SK-N-SH treated with all-trans-retinoic acid at 6 μM for 48 hours (cell line): ENCODE measurements around the gene KPTN.

Experiments
- CSDC2 ChIP-seq: fragments of 250-450 bp; sonication (Bioruptor Pico); IDR thresholded peaks from 2 replicates; pipeline ENCODE4 v1.5.0; 2020; ENCODE audit warnings: mild to moderate bottlenecking, moderate library complexity
- CSRNP3 ChIP-seq: fragments of 250-450 bp; sonication (Bioruptor Pico); IDR thresholded peaks from 2 replicates; pipeline ENCODE4 v1.5.1; 2021; ENCODE audit warnings: mild to moderate bottlenecking, moderate library complexity
- TCF4 ChIP-seq: fragments of 250-450 bp; sonication (Bioruptor Pico); IDR thresholded peaks from 2 replicates; pipeline ENCODE4 v1.8.0; 2021; ENCODE audit warnings: mild to moderate bottlenecking, moderate library complexity, borderline replicate concordance
- TF ChIP-seq, protein P1 (sequence below): fragments of 250-450 bp; sonication (Bioruptor Pico); IDR thresholded peaks from 2 replicates; pipeline ENCODE4 v1.8.0; 2020; ENCODE audit warnings: mild to moderate bottlenecking, moderate library complexity, borderline replicate concordance

- no peak for TF ChIP-seq CSRNP3 (CRISPR knock-in tag)
- no peak for TF ChIP-seq CSDC2 (CRISPR knock-in tag)
- no peak for TF ChIP-seq TCF4 (CRISPR knock-in tag)
- TF ChIP-seq, protein P1, sequence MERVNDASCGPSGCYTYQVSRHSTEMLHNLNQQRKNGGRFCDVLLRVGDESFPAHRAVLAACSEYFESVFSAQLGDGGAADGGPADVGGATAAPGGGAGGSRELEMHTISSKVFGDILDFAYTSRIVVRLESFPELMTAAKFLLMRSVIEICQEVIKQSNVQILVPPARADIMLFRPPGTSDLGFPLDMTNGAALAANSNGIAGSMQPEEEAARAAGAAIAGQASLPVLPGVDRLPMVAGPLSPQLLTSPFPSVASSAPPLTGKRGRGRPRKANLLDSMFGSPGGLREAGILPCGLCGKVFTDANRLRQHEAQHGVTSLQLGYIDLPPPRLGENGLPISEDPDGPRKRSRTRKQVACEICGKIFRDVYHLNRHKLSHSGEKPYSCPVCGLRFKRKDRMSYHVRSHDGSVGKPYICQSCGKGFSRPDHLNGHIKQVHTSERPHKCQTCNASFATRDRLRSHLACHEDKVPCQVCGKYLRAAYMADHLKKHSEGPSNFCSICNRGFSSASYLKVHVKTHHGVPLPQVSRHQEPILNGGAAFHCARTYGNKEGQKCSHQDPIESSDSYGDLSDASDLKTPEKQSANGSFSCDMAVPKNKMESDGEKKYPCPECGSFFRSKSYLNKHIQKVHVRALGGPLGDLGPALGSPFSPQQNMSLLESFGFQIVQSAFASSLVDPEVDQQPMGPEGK, result no peak
These were observed 45.2 kb upstream of the KPTN start for GRCh38 chr19:47529018-47529742.
